Renal cortical epithelial cell (primary cell): ENCODE results near the gene DGKI. TPM values are rescaled to one million over a fixed set of nuclear protein-coding genes. Genes with fewer than 3 reads are reported as not detected.

ENCODE experiments used
- DNase-seq: peaks from one replicate; pipeline ENCODE4 v3.0.0-alpha.2; 2011; ENCODE audit warnings: low read depth
- total RNA-seq: library from RNA; depleted of rRNA; stranded (reverse); fragments of >200 nt; gene quantifications from 2 replicates; pipeline ENCODE4 v1.2.3, GENCODE V29; 2014

Gene DGKI
- total RNA-seq, 1 donor from 2014 or later: 8.0 TPM

GRCh38 chr7:137656850-137657232 is 189.9 kb downstream of the DGKI start:
- no peak for DNase-seq

GRCh38 chr7:137656227-137656849 is 190.4 kb downstream of the DGKI start:
- DNase-seq: peak; percentile 61

- no peak for DNase-seq
Observed at GRCh38 chr7:137655804-137656203, 191.0 kb downstream of the DGKI start.

GRCh38 chr7:137652721-137653120 is 194.1 kb downstream of the DGKI start:
- DNase-seq: peak; percentile 59

GRCh38 chr7:137647905-137648565 is 198.7 kb downstream of the DGKI start:
- DNase-seq: no peak

GRCh38 chr7:137642472-137642871 is 204.3 kb downstream of the DGKI start:
- DNase-seq: peak; percentile 50

GRCh38 chr7:137642031-137642430 is 204.7 kb downstream of the DGKI start:
- no peak for DNase-seq

- DNase-seq: no peak
Observed at GRCh38 chr7:137636376-137636775, 210.4 kb downstream of the DGKI start.

GRCh38 chr7:137635874-137636273 is 210.9 kb downstream of the DGKI start:
- no peak for DNase-seq

- DNase-seq: no peak
Observed at GRCh38 chr7:137635132-137635531, 211.6 kb downstream of the DGKI start.

GRCh38 chr7:137634356-137634755 is 212.4 kb downstream of the DGKI start:
- no peak for DNase-seq

GRCh38 chr7:137633133-137633532 is 213.6 kb downstream of the DGKI start:
- no peak for DNase-seq

GRCh38 chr7:137628216-137628615 is 218.6 kb downstream of the DGKI start:
- DNase-seq: no peak

GRCh38 chr7:137626469-137627067 is 220.2 kb downstream of the DGKI start:
- peak; percentile 49 for DNase-seq

- no peak for DNase-seq
Observed at GRCh38 chr7:137625197-137625596, 221.6 kb downstream of the DGKI start.

- DNase-seq: peak; percentile 96
Observed at GRCh38 chr7:137619181-137619580, 227.6 kb downstream of the DGKI start.

- peak; percentile 59 for DNase-seq
Observed at GRCh38 chr7:137618748-137619147, 228.0 kb downstream of the DGKI start.

GRCh38 chr7:137613006-137613525 is 233.7 kb downstream of the DGKI start:
- peak; percentile 34 for DNase-seq

- no peak for DNase-seq
Observed at GRCh38 chr7:137611606-137612005, 235.2 kb downstream of the DGKI start.

GRCh38 chr7:137609500-137609899 is 237.3 kb downstream of the DGKI start:
- peak; percentile 90 for DNase-seq

- DNase-seq: peak; percentile 76
Observed at GRCh38 chr7:137606061-137606674, 240.6 kb downstream of the DGKI start.

GRCh38 chr7:137603043-137603442 is 243.7 kb downstream of the DGKI start:
- DNase-seq: no peak

- no peak for DNase-seq
Observed at GRCh38 chr7:137601642-137602041, 245.1 kb downstream of the DGKI start.
